Suprapubic skin (tissue), 4 donors: ENCODE measurements around the gene PTGR3.

Experiments
- EP300 ChIP-seq: sonication (generic); formaldehyde crosslinking; IDR thresholded peaks from one replicate; pipeline ENCODE4 v1.6.1; 2017; ENCODE audit warnings: antibody characterized with exemption
- POLR2A ChIP-seq, 2 donors: fragments of 450-650 bp; IDR thresholded peaks; one replicate each; pipeline ENCODE4 v1.6.1; 2017; ENCODE audit warnings: antibody characterized with exemption in 2 of 2, mild to moderate bottlenecking in 2 of 2, moderate library complexity in 2 of 2
- POLR2AphosphoS5 ChIP-seq, 3 donors: sonication (generic); formaldehyde crosslinking; IDR thresholded peaks; one replicate each; pipeline ENCODE4 v1.6.1; 2017; ENCODE audit warnings: antibody characterized with exemption in 3 of 3
- TF ChIP-seq, protein P1 (sequence below), 2 donors: fragments of 200-600 bp in 1 of 2; fragments of 450-650 bp in 1 of 2; sonication (generic) in 1 of 2; IDR thresholded peaks; one replicate each; pipeline ENCODE4 v1.5.1; 2016 to 2019; ENCODE audit warnings: antibody characterized with exemption in 2 of 2, mild to moderate bottlenecking in 1 of 2, moderate library complexity in 1 of 2

DNA sequence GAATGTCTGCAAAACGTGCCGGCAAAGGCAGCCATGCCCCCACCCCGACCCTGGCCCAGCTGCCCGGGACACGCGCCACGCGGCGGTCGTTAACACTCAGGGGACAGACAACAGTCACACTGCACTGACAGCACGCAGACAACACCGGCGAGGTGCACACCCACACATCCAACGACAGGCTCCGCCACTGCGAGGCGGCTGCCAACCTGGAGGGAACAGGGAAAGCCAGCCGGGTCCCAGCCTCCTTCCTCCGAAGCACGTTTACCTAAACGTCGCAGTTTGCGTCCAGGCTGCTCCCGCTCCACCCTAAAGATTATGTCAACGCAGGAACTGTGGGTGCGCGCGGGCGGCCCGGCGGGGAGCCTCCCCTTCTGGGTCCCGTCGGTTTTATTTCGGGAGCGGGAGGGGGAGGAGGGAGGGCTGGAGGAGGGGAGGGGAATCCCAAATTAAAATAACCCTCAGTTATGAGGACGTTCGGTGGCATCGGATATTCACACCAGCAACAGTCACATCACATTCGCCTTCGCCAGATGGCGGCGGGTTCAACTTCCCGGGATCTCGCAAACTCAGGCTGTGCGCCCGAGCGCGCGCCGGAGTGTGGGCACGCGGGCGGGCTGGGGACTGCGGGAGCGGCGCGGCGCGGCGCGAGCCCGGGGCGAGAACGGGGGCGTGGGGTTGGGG is 644 bp downstream of the PTGR3 start:
- TF ChIP-seq, protein P1, sequence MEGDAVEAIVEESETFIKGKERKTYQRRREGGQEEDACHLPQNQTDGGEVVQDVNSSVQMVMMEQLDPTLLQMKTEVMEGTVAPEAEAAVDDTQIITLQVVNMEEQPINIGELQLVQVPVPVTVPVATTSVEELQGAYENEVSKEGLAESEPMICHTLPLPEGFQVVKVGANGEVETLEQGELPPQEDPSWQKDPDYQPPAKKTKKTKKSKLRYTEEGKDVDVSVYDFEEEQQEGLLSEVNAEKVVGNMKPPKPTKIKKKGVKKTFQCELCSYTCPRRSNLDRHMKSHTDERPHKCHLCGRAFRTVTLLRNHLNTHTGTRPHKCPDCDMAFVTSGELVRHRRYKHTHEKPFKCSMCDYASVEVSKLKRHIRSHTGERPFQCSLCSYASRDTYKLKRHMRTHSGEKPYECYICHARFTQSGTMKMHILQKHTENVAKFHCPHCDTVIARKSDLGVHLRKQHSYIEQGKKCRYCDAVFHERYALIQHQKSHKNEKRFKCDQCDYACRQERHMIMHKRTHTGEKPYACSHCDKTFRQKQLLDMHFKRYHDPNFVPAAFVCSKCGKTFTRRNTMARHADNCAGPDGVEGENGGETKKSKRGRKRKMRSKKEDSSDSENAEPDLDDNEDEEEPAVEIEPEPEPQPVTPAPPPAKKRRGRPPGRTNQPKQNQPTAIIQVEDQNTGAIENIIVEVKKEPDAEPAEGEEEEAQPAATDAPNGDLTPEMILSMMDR (IDR thresholded peaks at IDR 0.05), result no peak
- TF ChIP-seq POLR2A (IDR thresholded peaks at IDR 0.05) (no peak), POLR2AphosphoS5 (IDR thresholded peaks at IDR 0.05) (no peak), EP300 (no peak)
